ENCODE measurements around the gene CTSS. TPM values are rescaled to one million over a fixed set of nuclear protein-coding genes. Genes with fewer than 3 reads are reported as not detected.

Gene CTSS
- total RNA-seq, 1 experiment from 2014 or later: not detected

- no peak overlapping the region for H3K4ac ChIP-seq (ENCODE audit: low read depth, low read length)
- H4K91ac ChIP-seq (ENCODE audit: insufficient read length, low read depth, low read length): no peak overlapping the region
- no peak overlapping the region for H3K27ac ChIP-seq (ENCODE audit: insufficient read length, low read depth, low read length)
- H4K8ac ChIP-seq (replicated peaks; ENCODE audit: insufficient read length, low read depth, low read length): no peak overlapping the region
- Mint-ChIP-seq H3K4me3 (no peak overlapping the region), H3K4me1 (peaks cover 0 to 2% of the 10 kb centered on the region in 2 experiments; a peak in 1 of 4 replicates), H3K27me3 (ENCODE audit: low read depth) (no peaks in the 10 kb centered on the region), H3K36me3 (ENCODE audit: insufficient read depth in 1 of 3, low read depth in 3 of 3) (no peaks in the 10 kb centered on the region), H3K27ac (no peak overlapping the region), H3K9me3 (no peaks in the 10 kb centered on the region)
- H2BK15ac ChIP-seq (ENCODE audit: low read depth, low read length): no peak overlapping the region
- no peaks in the 10 kb centered on the region for H3K27me3 ChIP-seq (ENCODE audit: insufficient read depth, low read length)
- H3K79me2 ChIP-seq (ENCODE audit: insufficient read depth, low read length): no peaks in the 10 kb centered on the region
- H3K14ac ChIP-seq (ENCODE audit: insufficient read depth, low read length): no peak overlapping the region
- no peak for TF ChIP-seq CTCF (conservative IDR thresholded peaks at IDR 0.05)
- H3K18ac ChIP-seq (ENCODE audit: insufficient read length, low read depth, low read length): no peak overlapping the region
- H3T11ph ChIP-seq (ENCODE audit: low read length): no peak overlapping the region
- no CpG with 5 or more reads among the region's 1 CpG for WGBS (ENCODE audit: extremely low coverage, insufficient read length, low lambda C conversion rate)
- H3K9me3 ChIP-seq (ENCODE audit: control insufficient read depth, low read depth, low read length): no peaks in the 10 kb centered on the region
- H3K23ac ChIP-seq (ENCODE audit: insufficient read length, low read depth, low read length): no peak overlapping the region
- no peak overlapping the region for H2BK20ac ChIP-seq (ENCODE audit: low read depth, low read length, poor library complexity, severe bottlenecking)
- H3K9ac ChIP-seq (ENCODE audit: extremely low read depth, insufficient read length, low read length): no peak overlapping the region
- H4K5ac ChIP-seq (ENCODE audit: insufficient read length, low read depth, low read length): no peak overlapping the region
- no peak overlapping the region for H2BK5ac ChIP-seq (ENCODE audit: insufficient read length, low read length)
- no peak overlapping the region for H2AFZ ChIP-seq (ENCODE audit: low read length)
- no peaks in the 10 kb centered on the region for H3K79me1 ChIP-seq (ENCODE audit: insufficient read depth, low read depth, low read length, poor library complexity, severe bottlenecking)
- no peaks in the 10 kb centered on the region for H4K20me1 ChIP-seq (ENCODE audit: control insufficient read depth, insufficient read depth, insufficient read length)
- H3K56ac ChIP-seq (ENCODE audit: insufficient read length, low read depth, low read length): no peak overlapping the region
- DNase-seq: no peak
- no peak overlapping the region for H2AK5ac ChIP-seq (ENCODE audit: insufficient read length, low read length)
- H3K23me2 ChIP-seq (ENCODE audit: insufficient read length, low read depth, low read length, poor library complexity, severe bottlenecking): no peaks in the 10 kb centered on the region
- H3K4me2 ChIP-seq (ENCODE audit: insufficient read depth, insufficient read length, low read length): no peak overlapping the region
- no peak overlapping the region for H2BK12ac ChIP-seq (ENCODE audit: insufficient read length, low read depth, low read length)
- H2BK120ac ChIP-seq (ENCODE audit: low read depth, low read length, poor library complexity, severe bottlenecking): no peak overlapping the region
- H3K4me1 ChIP-seq (ENCODE audit: insufficient read depth, low read length): no peaks in the 10 kb centered on the region
These were observed 59.5 kb downstream of the CTSS start for GRCh38 chr1:150706091-150706490.
